NOMO-1 treated with dmso at 0.1 percent for 144 hours (cell line): ENCODE data around the gene C2CD4D.
"Not testable (repeated sequence)": the region's sequence is repeated elsewhere in the genome, so short reads cannot be mapped to it uniquely, and the experiment has no call there.

Experiments
- DNase-seq: peaks from one replicate; lab custom pipeline; 2025; ENCODE audit not compliant: unreplicated experiment; lab: John Stamatoyannopoulos, UW

Gene C2CD4D

DNA sequence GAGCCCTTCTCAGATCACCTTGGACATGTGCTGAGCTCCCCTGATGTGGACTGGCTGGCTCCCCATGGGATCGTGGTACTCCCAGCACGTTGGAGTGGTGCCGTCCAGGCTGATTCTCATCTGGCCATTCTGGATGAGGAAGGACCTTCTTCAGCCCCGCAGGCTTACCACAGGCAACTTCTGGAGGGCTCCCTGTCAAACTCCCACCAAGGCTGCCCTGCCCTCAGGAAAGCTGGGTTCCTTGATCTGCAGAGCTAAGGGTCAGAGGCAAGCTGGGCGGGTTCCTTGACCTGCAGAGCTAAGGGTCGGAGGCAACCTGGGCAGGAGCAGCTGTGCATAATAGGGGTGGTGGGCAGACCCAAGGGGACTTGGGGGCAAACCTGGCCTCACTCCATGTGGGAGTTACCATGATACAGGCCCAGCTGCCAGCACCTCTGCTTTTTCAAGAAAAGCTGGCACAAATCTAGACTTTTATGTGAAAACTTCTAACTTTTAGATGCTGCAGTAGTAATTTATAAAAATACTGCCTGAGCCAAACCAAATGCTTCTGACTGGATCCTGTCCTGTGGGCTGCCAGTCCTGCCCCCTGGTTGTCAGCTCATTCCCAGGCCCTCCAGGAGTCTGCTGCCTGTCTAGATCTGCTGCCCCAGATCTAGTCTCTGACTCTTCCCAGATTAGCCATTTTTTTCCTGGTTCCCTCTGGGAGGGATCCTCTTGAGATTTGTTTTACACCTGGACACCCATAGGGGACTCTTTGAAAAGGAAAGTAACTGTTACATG lies 19.5 kb upstream of the C2CD4D start:
- no peak for DNase-seq

- DNase-seq: no peak
These were observed 18.6 kb upstream of the C2CD4D start for GRCh38 chr1:151858030-151858746.

DNA sequence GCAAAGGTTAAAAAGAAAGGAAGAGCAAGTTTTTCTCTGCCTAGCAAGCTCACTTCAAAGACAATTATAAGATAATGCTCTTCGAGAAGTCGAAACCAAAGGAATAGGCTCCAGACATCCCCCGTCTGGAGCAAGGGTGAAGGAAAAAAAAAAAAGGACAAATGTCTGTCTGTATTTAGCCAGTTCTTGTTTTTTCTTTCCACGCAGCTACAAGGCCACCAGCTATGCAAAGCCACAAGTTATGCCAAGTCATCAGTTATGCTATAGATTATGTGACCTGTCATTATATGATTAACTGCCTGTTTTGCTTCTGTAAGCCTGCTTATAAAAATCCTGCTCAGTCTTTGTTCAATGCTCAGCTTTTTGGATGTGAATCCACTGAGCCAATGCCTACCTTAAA lies 16.3 kb upstream of the C2CD4D start:
- no peak for DNase-seq

GRCh38 chr1:151855516-151855915 lies 15.9 kb upstream of the C2CD4D start:
- DNase-seq: not testable (repeated sequence)

GRCh38 chr1:151854658-151855057 lies 15.0 kb upstream of the C2CD4D start:
- DNase-seq: no peak

- DNase-seq: no peak
These were observed 13.9 kb upstream of the C2CD4D start, which contains the start of gene THEM5 for GRCh38 chr1:151853411-151853943. Gene THEM5, minus strand, starts transcription at chr1:151853712. Its CDS starts 147 bp downstream, at chr1:151853565.

DNA sequence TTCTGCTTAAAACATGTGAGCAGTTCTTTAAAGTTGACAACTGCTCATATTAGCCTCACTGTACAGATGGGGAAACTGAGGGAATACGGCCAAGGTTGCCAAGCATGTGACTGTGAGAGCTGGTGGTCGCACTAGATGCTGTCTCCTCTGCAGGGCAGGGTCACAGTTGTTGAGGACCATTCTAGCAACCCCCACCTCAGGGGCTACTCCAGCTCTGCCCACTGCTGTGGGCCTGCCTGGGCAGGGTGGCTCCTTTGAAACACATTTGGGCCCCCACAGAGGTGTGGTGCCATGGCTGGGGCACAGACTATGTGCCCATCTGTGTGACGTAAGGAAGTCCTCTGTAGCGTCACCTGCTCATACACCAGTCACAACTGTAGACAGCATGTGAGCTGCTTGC lies 13.1 kb upstream of the C2CD4D start:
- no peak for DNase-seq

DNA sequence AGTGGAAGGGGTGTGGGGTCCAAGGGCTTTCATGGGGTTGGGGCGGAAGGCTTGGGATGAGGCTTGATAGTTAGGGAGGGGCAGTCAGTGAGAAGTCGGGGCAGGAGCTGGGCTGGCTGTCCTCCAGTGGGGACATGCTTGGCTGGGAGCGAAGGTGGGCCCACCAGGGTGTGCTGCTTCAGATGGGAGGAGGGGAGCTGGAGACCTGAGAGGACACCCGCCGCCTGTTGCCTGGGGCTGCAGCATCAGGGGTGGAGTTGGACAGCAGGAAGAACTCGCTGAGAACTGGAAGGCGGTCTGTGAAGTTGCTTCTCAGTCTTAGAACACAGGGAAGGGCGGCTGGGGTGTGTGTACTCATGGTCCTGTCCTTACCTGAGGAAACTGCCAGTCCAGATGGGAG lies 12.3 kb upstream of the C2CD4D start:
- no peak for DNase-seq

DNA sequence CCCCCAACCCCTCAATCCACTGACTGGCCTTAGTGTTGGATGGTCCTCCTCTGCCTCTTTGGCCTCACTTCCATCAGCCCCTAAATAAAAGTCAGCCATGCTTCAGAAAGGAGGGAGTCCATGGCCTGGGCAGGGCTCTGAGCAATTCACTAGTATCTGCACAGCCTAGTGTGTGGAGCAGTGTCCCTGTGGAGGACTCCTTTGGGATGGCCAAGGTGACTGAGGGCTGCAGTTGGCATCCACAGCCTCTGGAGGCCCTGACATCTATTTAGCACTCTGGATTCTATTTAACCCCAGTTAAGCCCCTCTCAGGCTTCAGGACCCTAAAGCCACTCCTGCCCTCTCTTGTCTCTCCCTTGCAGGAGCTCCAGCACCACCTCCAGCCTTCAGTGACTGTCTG lies 10.3 kb upstream of the C2CD4D start:
- DNase-seq: no peak

- no peak for DNase-seq
These were observed 9.5 kb upstream of the C2CD4D start for GRCh38 chr1:151849126-151849525.

- no peak for DNase-seq
These were observed 8.4 kb upstream of the C2CD4D start for GRCh38 chr1:151847867-151848596.

GRCh38 chr1:151846686-151847237 lies 7.1 kb upstream of the C2CD4D start:
- no peak for DNase-seq

GRCh38 chr1:151846062-151846568 lies 6.5 kb upstream of the C2CD4D start:
- no peak for DNase-seq

DNA sequence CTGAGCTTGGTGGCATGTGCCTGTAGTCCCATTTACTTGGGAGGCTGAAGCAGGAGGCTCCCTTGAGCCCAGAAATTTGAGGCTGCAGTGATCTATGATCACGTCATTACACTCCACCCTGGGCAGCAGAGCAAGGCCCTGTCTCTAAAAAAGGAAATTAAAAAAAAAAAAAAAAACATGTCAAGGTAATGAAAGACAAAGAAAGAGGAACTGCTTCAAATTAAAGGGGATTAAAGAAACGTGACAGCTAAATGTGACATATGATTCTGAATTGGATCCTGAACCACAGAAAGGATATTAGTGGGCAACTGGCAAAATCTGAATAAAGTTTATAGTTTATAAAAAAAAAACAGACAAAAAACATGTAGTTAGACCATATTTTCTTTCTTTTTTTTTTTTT lies 3.8 kb upstream of the C2CD4D start:
- no peak for DNase-seq

DNA sequence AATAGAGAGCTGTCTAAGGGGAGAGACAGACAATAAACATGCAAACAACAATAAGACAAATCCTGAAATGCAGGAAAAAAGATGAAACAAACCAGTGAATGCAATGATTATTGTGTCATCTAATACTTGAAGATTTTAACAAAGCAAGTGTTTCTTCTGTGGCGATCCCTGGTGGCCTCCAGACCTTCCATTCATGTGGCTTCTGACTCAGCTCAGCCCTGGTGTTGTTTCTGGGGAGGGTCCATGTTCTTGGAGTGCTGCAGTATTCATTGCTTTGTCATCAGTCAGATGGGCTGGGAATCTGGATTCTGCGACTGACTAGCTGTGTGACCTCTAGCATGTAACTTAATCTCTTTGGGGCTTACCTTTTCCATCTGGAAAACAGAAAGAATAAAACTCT lies 1.5 kb upstream of the C2CD4D start:
- no peak for DNase-seq

- no peak for DNase-seq
These were observed 801 bp upstream of the C2CD4D start for GRCh38 chr1:151840421-151840820.

DNA sequence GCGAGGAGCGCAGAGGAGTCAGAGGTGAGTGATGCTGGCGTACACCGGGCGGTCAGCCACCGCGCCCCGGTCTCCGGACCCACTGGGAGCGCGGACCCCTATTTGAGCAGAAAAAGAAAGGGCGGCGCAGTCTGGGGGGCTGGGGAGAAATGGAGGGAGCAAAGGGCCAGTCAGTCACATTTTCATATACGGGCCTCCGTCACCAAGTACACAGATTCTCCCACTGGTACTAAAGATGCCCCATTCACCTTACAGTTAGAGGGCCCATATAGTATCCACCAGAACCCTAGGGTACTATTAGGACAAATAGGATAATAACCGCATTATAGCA lies 573 bp downstream of the C2CD4D start:
- DNase-seq: no peak

DNA sequence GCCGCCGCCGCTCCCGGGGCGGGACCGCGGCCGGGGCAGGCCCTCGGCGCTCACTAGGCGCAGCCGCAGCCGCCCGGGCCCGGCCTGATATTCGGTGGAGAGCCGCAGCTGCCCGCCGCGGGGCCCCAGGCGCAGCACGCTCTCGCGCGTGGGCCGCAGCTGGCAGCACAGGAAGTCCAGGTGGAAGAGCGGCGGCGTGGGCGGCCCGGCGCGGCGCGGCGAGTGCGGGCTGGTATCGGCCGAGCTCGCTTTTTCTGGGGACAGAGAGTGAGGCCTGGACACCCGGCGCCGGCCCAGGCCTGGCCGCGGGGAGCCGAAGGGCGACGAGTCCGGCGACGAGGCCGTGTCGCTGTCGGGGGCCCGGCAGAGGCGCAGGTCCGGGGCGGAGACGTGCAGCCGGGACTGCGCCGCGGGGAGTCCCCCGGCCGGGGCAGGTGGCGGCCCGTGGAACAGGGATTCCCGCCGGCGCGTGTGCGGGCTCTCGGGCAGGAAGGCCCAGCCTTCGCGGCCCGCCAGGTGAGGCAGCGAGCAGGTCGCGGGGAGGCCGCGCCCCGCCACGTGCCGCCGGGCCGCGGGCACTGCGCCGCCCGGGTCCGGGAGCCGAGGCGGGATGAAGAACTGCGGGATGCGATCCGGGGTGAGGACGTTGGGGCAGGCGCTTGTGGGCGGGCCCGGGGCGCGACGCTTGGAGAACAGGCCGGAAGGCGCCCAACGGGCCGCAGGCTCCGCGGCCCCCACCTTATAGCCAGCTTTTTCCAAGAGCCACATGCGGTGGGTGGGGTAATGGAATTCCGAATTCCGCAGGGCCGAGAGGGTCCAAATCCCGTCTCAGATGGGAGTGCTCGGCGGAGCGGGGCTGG lies 1.2 kb downstream of the C2CD4D start:
- DNase-seq: no peak

DNA sequence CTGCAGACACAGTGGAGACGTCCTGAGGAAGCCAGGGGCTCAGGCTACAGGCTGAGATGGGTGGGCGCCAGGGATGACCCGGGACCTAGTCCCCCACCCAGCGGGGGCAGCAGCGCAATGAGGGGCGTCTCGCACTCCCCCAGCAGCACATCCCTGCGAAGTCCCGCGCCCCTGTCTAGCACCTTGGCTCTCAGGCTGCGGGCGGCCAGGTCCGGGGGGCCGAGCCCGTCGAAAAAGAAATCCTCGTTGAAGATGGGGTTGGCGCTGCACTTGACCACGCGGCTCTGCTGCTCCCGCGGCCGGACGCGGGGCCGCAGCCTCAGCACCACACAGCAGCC lies 1.8 kb downstream of the C2CD4D start:
- no peak for DNase-seq

- DNase-seq: no peak
These were observed 2.4 kb downstream of the C2CD4D start for GRCh38 chr1:151837197-151837596.
